Caco-2 (cell line): ENCODE measurements around the gene FGF1. TPM values are rescaled to one million over a fixed set of nuclear protein-coding genes. Genes with fewer than 3 reads are reported as not detected.

ENCODE experiments used
- BruUV-seq: library from RNA; stranded (reverse); fragments of 400-500 nt; replicated peaks from 2 replicates; lab custom pipeline; 2021; lab: Mats Ljungman, UMichigan
- CTCF ChIA-PET: fragments of 300-600 bp; sonication (Branson Sonifier 250); formaldehyde crosslinking; loops from one replicate; lab custom pipeline; 2022; ENCODE audit warnings: antibody characterized with exemption; lab: Charles Lee
- POLR2A ChIA-PET: fragments of 300-600 bp; sonication (Branson Sonifier 250); formaldehyde crosslinking; loops from one replicate; lab custom pipeline; 2022; ENCODE audit warnings: antibody characterized with exemption; lab: Charles Lee
- DNase-seq, 2 experiments: peaks; one replicate each; pipeline versions ENCODE4 v3.0.0 to v3.0.0-alpha.2; 2020 to 2022
- H3K27me3 ChIP-seq: replicated peaks from 2 replicates; pipeline ENCODE4 v1.6.0; 2011; ENCODE audit warnings: low read length; ENCODE audit not compliant: control insufficient read depth, insufficient read depth
- H3K36me3 ChIP-seq: 2 replicates; pipeline ENCODE4 v1.5.1; 2011; ENCODE audit warnings: low read length; ENCODE audit not compliant: control insufficient read depth, insufficient read depth
- H3K4me1 ChIP-seq: fragments of 250-450 bp; sonication (Bioruptor Pico); 2 replicates; pipeline ENCODE4 v1.5.1; 2020; ENCODE audit warnings: mild to moderate bottlenecking
- H3K4me3 ChIP-seq: 2 replicates; pipeline ENCODE4 v1.5.1; 2011; ENCODE audit warnings: low read depth, mild to moderate bottlenecking, control low read depth, low read length
- H3K9me3 ChIP-seq: fragments of 250-450 bp; sonication (Bioruptor Pico); 2 replicates; pipeline ENCODE4 v1.5.1; 2020; ENCODE audit warnings: mild to moderate bottlenecking, moderate library complexity
- H3K27ac Mint-ChIP-seq: one replicate; pipeline ENCODE4 v1.8.0; 2022; ENCODE audit warnings: mixed read lengths; ENCODE audit not compliant: unreplicated experiment
- H3K27me3 Mint-ChIP-seq: one replicate; pipeline ENCODE4 v1.8.0; 2022; ENCODE audit warnings: mixed read lengths; ENCODE audit not compliant: insufficient read depth, unreplicated experiment
- H3K36me3 Mint-ChIP-seq: one replicate; pipeline ENCODE4 v1.8.0; 2022; ENCODE audit warnings: mild to moderate bottlenecking, mixed read lengths; ENCODE audit not compliant: insufficient read depth, unreplicated experiment
- H3K4me1 Mint-ChIP-seq: one replicate; pipeline ENCODE4 v1.8.0; 2022; ENCODE audit warnings: low read depth, mixed read lengths; ENCODE audit not compliant: unreplicated experiment
- H3K4me3 Mint-ChIP-seq: one replicate; pipeline ENCODE4 v1.8.0; 2022; ENCODE audit warnings: mild to moderate bottlenecking, moderate library complexity, mixed read lengths; ENCODE audit not compliant: unreplicated experiment
- H3K9me3 Mint-ChIP-seq: one replicate; pipeline ENCODE4 v1.8.0; 2022; ENCODE audit warnings: mixed read lengths; ENCODE audit not compliant: unreplicated experiment
- CTCF ChIP-seq, 2 experiments: fragments of 200-600 bp in 1 of 2; IDR thresholded peaks; 1 replicate in 1 of 2; 2 replicates in 1 of 2; pipeline versions ENCODE4 v1.5.1 to v1.8.0; 2011 to 2022; ENCODE audit warnings: antibody characterized with exemption in 1 of 2, control low read depth in 1 of 2, inconsistent platforms in 1 of 2, low read depth in 1 of 2, low read length in 1 of 2, mild to moderate bottlenecking in 1 of 2, moderate library complexity in 1 of 2; ENCODE audit not compliant: insufficient read depth in 1 of 2, severe bottlenecking in 1 of 2, unreplicated experiment in 1 of 2
- intact Hi-C: fragments of 100-400 bp; cut with micrococcal nuclease; formaldehyde crosslinking; loops from one replicate; pipeline ENCODE4 v1.10.0; 2022; ENCODE audit not compliant: unreplicated experiment
- total RNA-seq: library from RNA; stranded (reverse); gene quantifications from 2 replicates; pipeline ENCODE4 v1.2.3, GENCODE V29; 2022

The FGF1 gene
- total RNA-seq, 1 experiment from 2014 or later: not detected

- H3K4me3 ChIP-seq: no peak overlapping the region
- ChIA-PET CTCF (no interaction called here), POLR2A (no interaction called here)
- intact Hi-C loops: no loop called here
- no peaks in the 10 kb centered on the region for H3K4me1 Mint-ChIP-seq
- H3K27me3 ChIP-seq: no peaks in the 10 kb centered on the region
- no peaks in the 10 kb centered on the region for H3K36me3 ChIP-seq
- TF ChIP-seq CTCF (IDR thresholded peaks at IDR 0.05; ENCODE audit: insufficient read depth in 1 of 2, low read depth in 1 of 2, low read length in 1 of 2, severe bottlenecking in 1 of 2, unreplicated experiment in 1 of 2): no peak
- H3K36me3 Mint-ChIP-seq: no peaks in the 10 kb centered on the region
- no peaks in the 10 kb centered on the region for H3K4me1 ChIP-seq
- H3K9me3 ChIP-seq: peaks cover 8% of the 10 kb centered on the region; the same call in 1 of the 2 replicates
- no TSS peak for BruUV-seq
- peaks cover 20% of the 10 kb centered on the region for H3K9me3 Mint-ChIP-seq
- H3K27ac Mint-ChIP-seq: no peak overlapping the region
- peaks cover 6% of the 10 kb centered on the region for H3K27me3 Mint-ChIP-seq
- no peak for DNase-seq
- H3K4me3 Mint-ChIP-seq: no peak overlapping the region
Observed at GRCh38 chr5:142578161-142578830, 107.6 kb downstream of the FGF1 start.

- H3K9me3 Mint-ChIP-seq: peaks cover 20% of the 10 kb centered on the region
- Histone ChIP-seq H3K27me3 (no peaks in the 10 kb centered on the region), H3K36me3 (no peaks in the 10 kb centered on the region), H3K4me1 (no peaks in the 10 kb centered on the region), H3K9me3 (peaks cover 8% of the 10 kb centered on the region; the same call in 1 of the 2 replicates), H3K4me3 (no peak overlapping the region)
- intact Hi-C loops: no loop called here
- no peak for TF ChIP-seq CTCF (IDR thresholded peaks at IDR 0.05; ENCODE audit: insufficient read depth in 1 of 2, low read depth in 1 of 2, low read length in 1 of 2, severe bottlenecking in 1 of 2, unreplicated experiment in 1 of 2)
- H3K36me3 Mint-ChIP-seq: no peaks in the 10 kb centered on the region
- no peak for DNase-seq
- no peak overlapping the region for H3K4me3 Mint-ChIP-seq
- H3K27ac Mint-ChIP-seq: no peak overlapping the region
- ChIA-PET POLR2A (no interaction called here), CTCF (interaction anchor here (1.1 kb wide), 1 partner anchor 11 kb away, joined by 4 read pairs; no protein-coding TSS in a partner anchor)
- BruUV-seq: no TSS peak
- H3K4me1 Mint-ChIP-seq: no peaks in the 10 kb centered on the region
- peaks cover 6% of the 10 kb centered on the region for H3K27me3 Mint-ChIP-seq
Observed at GRCh38 chr5:142576804-142577203, 109.1 kb downstream of the FGF1 start.

GRCh38 chr5:142576303-142576702 is 109.6 kb downstream of the FGF1 start:
- DNase-seq: no peak
- no peaks in the 10 kb centered on the region for H3K27me3 ChIP-seq
- intact Hi-C loops: no loop called here
- no peak overlapping the region for H3K4me3 ChIP-seq
- ChIA-PET CTCF (no interaction called here), POLR2A (no interaction called here)
- BruUV-seq: no TSS peak
- no peak for TF ChIP-seq CTCF (IDR thresholded peaks at IDR 0.05; ENCODE audit: insufficient read depth in 1 of 2, low read depth in 1 of 2, low read length in 1 of 2, severe bottlenecking in 1 of 2, unreplicated experiment in 1 of 2)
- Mint-ChIP-seq H3K4me1 (no peaks in the 10 kb centered on the region), H3K27ac (no peak overlapping the region), H3K4me3 (no peak overlapping the region), H3K9me3 (peaks cover 20% of the 10 kb centered on the region), H3K36me3 (no peaks in the 10 kb centered on the region), H3K27me3 (peaks cover 6% of the 10 kb centered on the region)
- H3K4me1 ChIP-seq: no peaks in the 10 kb centered on the region
- H3K9me3 ChIP-seq: peaks cover 8% of the 10 kb centered on the region; the same call in 1 of the 2 replicates
- no peaks in the 10 kb centered on the region for H3K36me3 ChIP-seq
